ENCODE measurements around the gene HDAC11.

HDAC11 gene

GRCh38 chr3:13545952-13546454, 65.9 kb downstream of the HDAC11 start:
- no peak for DNase-seq

- no peak for DNase-seq
Observed at GRCh38 chr3:13546667-13547171, 66.6 kb downstream of the HDAC11 start.

DNA sequence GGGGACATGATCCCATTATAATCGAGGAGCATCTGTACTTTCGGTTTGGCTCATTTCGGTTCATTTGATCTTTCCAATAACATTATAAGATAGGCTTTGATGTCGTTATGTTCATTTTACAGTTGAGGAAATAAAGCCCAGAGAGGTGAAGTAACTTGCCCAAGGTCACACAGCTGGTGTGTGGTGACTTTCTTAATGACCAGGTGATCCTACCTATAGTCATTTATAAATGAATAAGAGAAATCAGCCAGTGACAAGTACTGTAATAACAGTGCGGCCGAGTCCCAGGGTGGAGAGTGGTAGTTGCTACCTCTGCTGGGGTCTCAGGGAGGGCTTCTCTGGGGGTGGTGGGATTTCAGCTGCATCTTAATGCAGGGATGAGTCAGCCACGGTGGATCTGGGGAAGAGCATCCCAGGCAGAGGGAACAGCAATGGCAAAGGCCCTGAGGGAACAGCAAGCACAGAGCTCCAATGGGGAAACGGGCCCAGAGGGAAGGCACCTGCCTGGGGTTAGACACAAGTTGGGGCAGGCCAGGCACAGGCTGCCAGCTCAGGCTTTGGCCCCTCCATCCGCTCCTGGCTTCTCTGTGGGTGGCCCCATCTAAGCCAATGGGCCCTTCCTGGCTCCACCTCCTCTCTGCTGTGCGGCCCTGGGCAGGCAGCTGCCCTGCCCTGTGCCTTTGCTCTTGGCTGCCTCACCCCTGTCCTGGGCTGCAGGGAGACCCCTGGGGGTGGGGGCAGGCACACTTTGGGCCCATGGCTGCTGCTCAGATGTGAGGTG, 67.7 kb downstream of the HDAC11 start:
- no peak for DNase-seq

- DNase-seq: no peak
Observed at GRCh38 chr3:13548696-13549622, 68.9 kb downstream of the HDAC11 start, which contains the start of gene FBLN2. Gene FBLN2, plus strand, starts transcription at chr3:13549125. Its CDS starts 21,231 bp downstream, at chr3:13570356.

DNA sequence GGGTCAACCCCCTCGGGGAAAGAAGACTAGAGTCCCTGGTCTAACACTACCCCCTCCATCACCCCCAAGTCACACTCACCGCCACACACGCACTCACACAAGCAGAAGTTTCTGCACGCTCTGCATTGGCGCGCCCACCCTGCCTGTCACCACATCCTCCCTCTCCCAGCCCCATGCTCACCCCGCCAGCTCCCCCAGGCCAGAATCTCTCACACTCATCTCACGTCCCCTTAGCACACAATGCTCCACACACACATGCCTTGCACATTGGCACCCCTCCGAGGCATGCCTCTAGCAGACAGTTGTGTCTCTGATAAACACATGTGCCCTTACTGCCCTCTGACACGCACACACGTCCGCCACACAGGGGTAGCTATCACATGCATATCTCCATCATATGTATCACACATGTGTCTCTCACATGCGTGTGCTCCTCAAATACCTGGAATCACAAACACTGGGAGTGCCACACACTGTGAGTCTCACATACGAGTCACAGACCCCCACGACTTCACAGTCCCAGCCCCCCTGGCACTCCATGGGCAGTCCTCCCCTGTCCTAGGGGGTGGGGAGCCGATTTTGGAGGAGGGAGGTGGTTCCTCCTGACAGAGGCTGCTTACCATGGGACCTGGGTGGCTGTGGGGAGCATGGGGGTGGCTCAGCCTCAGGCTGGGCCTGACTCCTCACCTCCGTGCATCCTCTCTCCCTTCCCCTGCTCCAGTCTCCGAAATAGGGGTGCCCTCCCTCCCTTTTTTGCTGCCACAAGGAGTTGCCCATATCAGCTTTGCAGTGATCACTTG, 69.7 kb downstream of the HDAC11 start:
- DNase-seq: no peak

DNA sequence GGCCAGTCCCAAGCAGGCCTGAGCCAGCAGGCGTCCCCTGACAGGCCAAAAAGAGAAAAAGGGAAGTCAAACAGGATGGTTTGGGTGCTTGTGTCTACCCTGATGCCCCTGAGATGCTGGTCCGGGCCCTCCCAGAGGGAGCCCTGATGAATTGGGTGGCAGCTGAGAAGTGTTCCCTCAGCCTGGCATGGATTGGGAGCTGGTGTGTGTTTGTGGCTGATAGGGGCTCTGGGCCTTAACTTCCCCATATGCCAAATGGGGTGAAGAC, 70.3 kb downstream of the HDAC11 start:
- no peak for DNase-seq

GRCh38 chr3:13550791-13551360, 70.8 kb downstream of the HDAC11 start:
- DNase-seq: no peak

- no peak for DNase-seq
Observed at GRCh38 chr3:13552857-13553652, 72.9 kb downstream of the HDAC11 start.

GRCh38 chr3:13553686-13554085, 73.6 kb downstream of the HDAC11 start:
- DNase-seq: no peak

DNA sequence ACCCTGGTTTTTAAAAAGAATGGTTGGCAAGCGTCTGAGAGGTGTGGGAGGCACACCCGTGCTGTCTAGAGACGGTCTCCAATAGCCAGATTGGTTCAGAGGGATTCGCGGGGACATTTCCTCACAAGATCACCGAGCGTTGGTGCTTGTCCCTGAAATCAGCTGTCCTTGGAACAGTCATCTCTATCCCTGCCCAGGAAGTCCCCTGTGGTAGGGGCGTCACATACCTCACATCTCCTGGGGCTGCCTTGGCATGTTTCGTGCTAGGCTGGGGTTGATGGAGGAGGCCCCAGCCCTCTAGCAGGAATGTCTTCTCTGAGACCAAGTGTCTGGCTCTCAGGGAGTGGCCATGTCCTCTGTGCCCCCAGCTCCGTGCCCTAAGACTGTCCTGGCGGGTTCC, 75.6 kb downstream of the HDAC11 start:
- DNase-seq: no peak
